Panc1 (cell line): ENCODE data around the gene RALGPS1.

Experiments used
- CTCF ChIP-seq: fragments of 450-650 bp; IDR thresholded peaks from 2 replicates; pipeline ENCODE4 v1.5.1; 2017; ENCODE audit warnings: mild to moderate bottlenecking
- POLR2AphosphoS5 ChIP-seq: IDR thresholded peaks from 2 replicates; pipeline ENCODE4 v1.6.1; 2012; ENCODE audit warnings: mild to moderate bottlenecking, low read depth, low read length, moderate library complexity
- REST ChIP-seq, 2 experiments: IDR thresholded peaks; 2 replicates each; pipeline ENCODE4 v1.6.1; 2011 to 2012; ENCODE audit warnings: low read depth in 2 of 2, control low read depth in 1 of 2, low read length in 1 of 2, mild to moderate bottlenecking in 1 of 2, moderate library complexity in 1 of 2; ENCODE audit not compliant: insufficient read depth in 1 of 2
- SIN3A ChIP-seq: IDR thresholded peaks from 2 replicates; pipeline ENCODE4 v1.6.1; 2012; ENCODE audit warnings: low read depth, mild to moderate bottlenecking, low read length, moderate library complexity, borderline replicate concordance; ENCODE audit not compliant: insufficient read depth

GRCh38 chr9:126875756-126876510, 38.6 kb upstream of the RALGPS1 start:
- TF ChIP-seq CTCF: no peak
- no peak for TF ChIP-seq POLR2AphosphoS5
- no peak for TF ChIP-seq REST (IDR thresholded peaks at IDR 0.05; ENCODE audit: insufficient read depth in 1 of 2, low read depth in 2 of 2, low read length in 1 of 2)
- TF ChIP-seq SIN3A: no peak
